ENCODE results near the gene CAPN2.

The CAPN2 gene

DNA sequence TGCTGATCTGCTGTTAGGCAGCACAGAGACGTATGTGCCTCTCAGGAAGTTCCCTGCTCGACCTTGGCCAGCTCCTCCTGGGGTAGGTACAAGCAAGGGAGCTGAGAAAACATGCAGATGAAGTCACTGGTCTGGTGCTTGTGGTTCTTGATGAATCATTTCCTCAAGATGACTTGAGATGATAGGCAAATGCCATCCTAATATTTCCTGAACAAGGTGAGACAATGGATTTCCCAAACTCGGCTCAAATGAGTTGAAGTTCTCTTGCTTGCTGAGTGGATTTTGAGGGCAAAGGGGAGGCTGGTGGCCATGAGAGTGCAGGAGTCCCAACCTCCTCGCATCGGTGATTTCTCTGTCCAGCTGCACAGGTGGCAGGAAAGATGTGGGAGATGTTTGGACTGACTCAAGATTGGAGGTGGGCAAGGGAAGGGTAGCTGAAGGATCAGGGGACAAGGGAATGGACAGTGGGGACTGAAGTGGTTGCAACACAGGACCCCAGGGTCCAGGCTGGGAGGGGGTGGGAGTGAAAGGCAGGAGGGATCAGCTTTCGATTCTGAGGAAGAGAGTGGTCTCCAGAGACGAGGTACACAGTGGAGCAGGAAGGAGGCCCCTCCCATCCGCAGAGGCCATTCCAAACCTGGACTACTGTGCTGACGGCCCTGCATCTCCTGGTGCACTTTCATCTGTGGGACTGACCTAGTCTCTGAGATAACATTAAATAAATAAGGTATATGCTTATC, 63.9 kb downstream of the CAPN2 start:
- TF ChIP-seq CTCF (IDR thresholded peaks at IDR 0.05; ENCODE audit: low read length) = no peak
- TF ChIP-seq EZH2 (optimal IDR thresholded peaks at IDR 0.05; ENCODE audit: low read depth, low read length) = no peak
- Histone ChIP-seq H4K20me1 (ENCODE audit: insufficient read depth, low read length) (no peaks in the 10 kb centered on the region), H3F3A (ENCODE audit: insufficient read depth, low read length) (no peaks in the 10 kb centered on the region), H3K9ac (ENCODE audit: low read length) (no peak overlapping the region), H3K4me1 (ENCODE audit: low read length) (no peaks in the 10 kb centered on the region), H3K27ac (ENCODE audit: low read length) (no peak overlapping the region), H3K36me3 (replicated peaks; ENCODE audit: insufficient read depth, low read length) (no peaks in the 10 kb centered on the region), H3K79me2 (ENCODE audit: low read length) (no peaks in the 10 kb centered on the region), H3K4me3 (ENCODE audit: low read length) (no peak overlapping the region), H3K9me2 (replicated peaks; ENCODE audit: insufficient read depth, low read length) (no peaks in the 10 kb centered on the region), H3K4me2 (ENCODE audit: low read depth, low read length) (no peak overlapping the region), H2AFZ (ENCODE audit: low read length) (no peak overlapping the region), H3K9me3 (replicated peaks; ENCODE audit: insufficient read depth, low read length) (no peaks in the 10 kb centered on the region), H3K27me3 (replicated peaks; ENCODE audit: insufficient read depth, low read length) (no peaks in the 10 kb centered on the region)
- no peak for DNase-seq

GRCh38 chr1:223776826-223777454, 64.6 kb downstream of the CAPN2 start:
- Histone ChIP-seq H3K79me2 (ENCODE audit: low read length) (no peaks in the 10 kb centered on the region), H2AFZ (ENCODE audit: low read length) (no peak overlapping the region), H3K27ac (ENCODE audit: low read length) (no peak overlapping the region), H3K4me2 (ENCODE audit: low read depth, low read length) (no peak overlapping the region), H3F3A (ENCODE audit: insufficient read depth, low read length) (no peaks in the 10 kb centered on the region), H3K9ac (ENCODE audit: low read length) (no peak overlapping the region), H3K9me3 (replicated peaks; ENCODE audit: insufficient read depth, low read length) (no peaks in the 10 kb centered on the region), H4K20me1 (ENCODE audit: insufficient read depth, low read length) (no peaks in the 10 kb centered on the region), H3K36me3 (replicated peaks; ENCODE audit: insufficient read depth, low read length) (no peaks in the 10 kb centered on the region), H3K4me3 (ENCODE audit: low read length) (no peak overlapping the region), H3K4me1 (ENCODE audit: low read length) (no peaks in the 10 kb centered on the region), H3K27me3 (replicated peaks; ENCODE audit: insufficient read depth, low read length) (no peaks in the 10 kb centered on the region), H3K9me2 (replicated peaks; ENCODE audit: insufficient read depth, low read length) (no peaks in the 10 kb centered on the region)
- TF ChIP-seq EZH2 (optimal IDR thresholded peaks at IDR 0.05; ENCODE audit: low read depth, low read length) (no peak), EZH2phosphoT487 (IDR thresholded peaks at IDR 0.05; ENCODE audit: low read length) (no peak), CTCF (IDR thresholded peaks at IDR 0.05; ENCODE audit: low read length) (no peak)
- no peak for DNase-seq

DNA sequence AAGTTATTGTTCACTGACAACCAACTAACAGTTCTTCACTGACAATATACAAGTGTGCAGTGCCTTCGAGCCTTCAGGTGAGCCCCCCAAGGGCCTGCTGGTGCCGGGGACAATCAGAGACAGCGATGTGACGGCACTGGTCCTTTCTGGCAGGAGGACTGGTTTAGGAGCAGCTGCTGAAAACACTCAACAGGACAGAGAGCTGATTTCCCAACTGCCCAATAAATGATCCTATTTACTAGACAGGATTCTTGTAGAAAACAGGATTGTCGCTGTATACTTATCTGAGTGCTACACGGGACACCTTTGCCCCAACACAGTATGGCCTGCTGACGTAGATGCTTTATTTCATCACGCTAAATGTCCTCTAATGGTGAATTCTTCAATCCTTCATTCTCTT, 68.0 kb downstream of the CAPN2 start:
- no peak overlapping the region for H2AFZ ChIP-seq (ENCODE audit: low read length)
- H3K4me1 ChIP-seq (ENCODE audit: low read length) = no peaks in the 10 kb centered on the region
- no peaks in the 10 kb centered on the region for H3F3A ChIP-seq (ENCODE audit: insufficient read depth, low read length)
- no peak for TF ChIP-seq EZH2phosphoT487 (IDR thresholded peaks at IDR 0.05; ENCODE audit: low read length)
- no peak for TF ChIP-seq CTCF (IDR thresholded peaks at IDR 0.05; ENCODE audit: low read length)
- no peak for TF ChIP-seq EZH2 (optimal IDR thresholded peaks at IDR 0.05; ENCODE audit: low read depth, low read length)
- H3K9ac ChIP-seq (ENCODE audit: low read length) = no peak overlapping the region
- no peak overlapping the region for H3K4me3 ChIP-seq (ENCODE audit: low read length)
- H3K27me3 ChIP-seq (replicated peaks; ENCODE audit: insufficient read depth, low read length) = no peaks in the 10 kb centered on the region
- H3K27ac ChIP-seq (ENCODE audit: low read length) = no peak overlapping the region
- no peaks in the 10 kb centered on the region for H3K9me2 ChIP-seq (replicated peaks; ENCODE audit: insufficient read depth, low read length)
- no peaks in the 10 kb centered on the region for H4K20me1 ChIP-seq (ENCODE audit: insufficient read depth, low read length)
- no peaks in the 10 kb centered on the region for H3K9me3 ChIP-seq (replicated peaks; ENCODE audit: insufficient read depth, low read length)
- no peak overlapping the region for H3K4me2 ChIP-seq (ENCODE audit: low read depth, low read length)
- DNase-seq = no peak
- no peaks in the 10 kb centered on the region for H3K79me2 ChIP-seq (ENCODE audit: low read length)
- H3K36me3 ChIP-seq (replicated peaks; ENCODE audit: insufficient read depth, low read length) = no peaks in the 10 kb centered on the region
